ENCODE results near the gene IGSF6.

DNA sequence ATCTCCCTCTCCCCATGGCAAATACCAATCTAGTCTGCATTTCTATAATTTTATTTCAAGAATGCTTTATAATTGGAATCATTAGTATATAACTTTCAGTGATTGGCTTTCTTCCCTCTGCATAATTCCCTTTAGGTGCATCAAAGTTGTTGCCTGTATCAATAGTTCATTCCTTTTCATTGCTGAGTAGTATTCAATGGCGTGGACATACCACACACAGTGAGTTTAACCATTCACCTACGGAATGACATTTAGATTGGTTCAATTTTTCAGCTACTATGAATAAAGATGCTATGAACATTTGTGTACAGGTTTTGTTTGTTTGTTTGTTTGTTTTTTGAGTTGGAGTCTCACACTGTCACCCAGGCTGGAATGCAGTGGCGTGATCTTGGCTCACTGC is 21.1 kb upstream of the IGSF6 start:
- TF ChIP-seq CHD1 (IDR thresholded peaks at IDR 0.05; ENCODE audit: low read depth, low read length): no peak
- TF ChIP-seq, protein P1, sequence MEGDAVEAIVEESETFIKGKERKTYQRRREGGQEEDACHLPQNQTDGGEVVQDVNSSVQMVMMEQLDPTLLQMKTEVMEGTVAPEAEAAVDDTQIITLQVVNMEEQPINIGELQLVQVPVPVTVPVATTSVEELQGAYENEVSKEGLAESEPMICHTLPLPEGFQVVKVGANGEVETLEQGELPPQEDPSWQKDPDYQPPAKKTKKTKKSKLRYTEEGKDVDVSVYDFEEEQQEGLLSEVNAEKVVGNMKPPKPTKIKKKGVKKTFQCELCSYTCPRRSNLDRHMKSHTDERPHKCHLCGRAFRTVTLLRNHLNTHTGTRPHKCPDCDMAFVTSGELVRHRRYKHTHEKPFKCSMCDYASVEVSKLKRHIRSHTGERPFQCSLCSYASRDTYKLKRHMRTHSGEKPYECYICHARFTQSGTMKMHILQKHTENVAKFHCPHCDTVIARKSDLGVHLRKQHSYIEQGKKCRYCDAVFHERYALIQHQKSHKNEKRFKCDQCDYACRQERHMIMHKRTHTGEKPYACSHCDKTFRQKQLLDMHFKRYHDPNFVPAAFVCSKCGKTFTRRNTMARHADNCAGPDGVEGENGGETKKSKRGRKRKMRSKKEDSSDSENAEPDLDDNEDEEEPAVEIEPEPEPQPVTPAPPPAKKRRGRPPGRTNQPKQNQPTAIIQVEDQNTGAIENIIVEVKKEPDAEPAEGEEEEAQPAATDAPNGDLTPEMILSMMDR (conservative IDR thresholded peaks at IDR 0.05; ENCODE audit: low read depth, low read length): no peak
- TF ChIP-seq POLR2A (IDR thresholded peaks at IDR 0.05; ENCODE audit: low read depth, low read length): no peak
- TF ChIP-seq MXI1 (IDR thresholded peaks at IDR 0.05; ENCODE audit: borderline replicate concordance, low read depth, low read length): no peak
- TF ChIP-seq, protein P2, sequence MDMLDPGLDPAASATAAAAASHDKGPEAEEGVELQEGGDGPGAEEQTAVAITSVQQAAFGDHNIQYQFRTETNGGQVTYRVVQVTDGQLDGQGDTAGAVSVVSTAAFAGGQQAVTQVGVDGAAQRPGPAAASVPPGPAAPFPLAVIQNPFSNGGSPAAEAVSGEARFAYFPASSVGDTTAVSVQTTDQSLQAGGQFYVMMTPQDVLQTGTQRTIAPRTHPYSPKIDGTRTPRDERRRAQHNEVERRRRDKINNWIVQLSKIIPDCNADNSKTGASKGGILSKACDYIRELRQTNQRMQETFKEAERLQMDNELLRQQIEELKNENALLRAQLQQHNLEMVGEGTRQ (IDR thresholded peaks at IDR 0.05; ENCODE audit: low read depth, low read length): no peak
- no peak for TF ChIP-seq MAFK (IDR thresholded peaks at IDR 0.05; ENCODE audit: low read depth, low read length)
- TF ChIP-seq BHLHE40 (IDR thresholded peaks at IDR 0.05; ENCODE audit: low read depth, low read length): no peak
- no peak for TF ChIP-seq RCOR1 (IDR thresholded peaks at IDR 0.05; ENCODE audit: insufficient replicate concordance, low read length)
- TF ChIP-seq RFX5 (IDR thresholded peaks at IDR 0.05; ENCODE audit: low read depth, low read length): no peak
- no peak for TF ChIP-seq CEBPB (IDR thresholded peaks at IDR 0.05; ENCODE audit: low read depth, low read length)
- TF ChIP-seq FOS (IDR thresholded peaks at IDR 0.05; ENCODE audit: low read depth, low read length): no peak
- no peak for TF ChIP-seq RAD21 (IDR thresholded peaks at IDR 0.05; ENCODE audit: low read length)
- no peak for TF ChIP-seq MAZ (IDR thresholded peaks at IDR 0.05; ENCODE audit: borderline replicate concordance, low read depth, low read length)

All from IMR-90 (cell line).